Breast epithelium (tissue), 4 donors: ENCODE measurements around the gene SNRNP200. TPM values are rescaled to one million over a fixed set of nuclear protein-coding genes. Genes with fewer than 3 reads are reported as not detected.

Source experiments
- DNase-seq, 2 donors: peaks; one replicate each; pipeline ENCODE4 v3.0.0-alpha.2; 2019; ENCODE audit warnings: low spot score in 2 of 2
- H3K27ac ChIP-seq, 2 donors: fragments of 200-600 bp; sonication (generic) in 1 of 2; one replicate each; pipeline ENCODE4 v1.5.1; 2016 to 2019; ENCODE audit warnings: mild to moderate bottlenecking in 1 of 2
- H3K27me3 ChIP-seq, 2 donors: fragments of 200-600 bp; sonication (generic) in 1 of 2; one replicate each; pipeline versions ENCODE4 v1.5.1 to v1.6.0; 2017 to 2019; ENCODE audit warnings: control low read depth in 1 of 2, mild to moderate bottlenecking in 1 of 2
- H3K36me3 ChIP-seq: fragments of 200-600 bp; one replicate; pipeline ENCODE4 v1.5.1; 2019
- H3K4me1 ChIP-seq, 2 donors: fragments of 200-600 bp; sonication (generic); one replicate each; pipeline ENCODE4 v1.5.1; 2016 to 2019; ENCODE audit warnings: control low read depth in 1 of 2
- H3K4me3 ChIP-seq, 3 donors: fragments of 200-600 bp; sonication (generic); 1 replicate in 2 of 3; 2 replicates in 1 of 3; pipeline ENCODE4 v1.5.1; 2016 to 2019; ENCODE audit warnings: mild to moderate bottlenecking in 3 of 3, moderate library complexity in 2 of 3
- H3K9me3 ChIP-seq, 2 donors: fragments of 200-600 bp; sonication (generic) in 1 of 2; one replicate each; pipeline ENCODE4 v1.5.1; 2016 to 2019; ENCODE audit warnings: control low read depth in 1 of 2
- CTCF ChIP-seq, 3 donors: fragments of 450-650 bp; IDR thresholded peaks; one replicate each; pipeline ENCODE4 v1.5.1; 2016 to 2017; ENCODE audit warnings: antibody characterized with exemption in 3 of 3, mild to moderate bottlenecking in 3 of 3, moderate library complexity in 3 of 3
- POLR2A ChIP-seq: fragments of 450-650 bp; IDR thresholded peaks from one replicate; pipeline ENCODE4 v1.6.1; 2016; ENCODE audit warnings: antibody characterized with exemption, mild to moderate bottlenecking, moderate library complexity
- POLR2AphosphoS5 ChIP-seq, 3 donors: sonication (generic); formaldehyde crosslinking; IDR thresholded peaks; one replicate each; pipeline ENCODE4 v1.6.1; 2017; ENCODE audit warnings: antibody characterized with exemption in 3 of 3
- intact Hi-C: fragments of 100-400 bp; cut with DNase I; formaldehyde crosslinking; loops from one replicate; pipeline ENCODE4 v1.15.1; 2023; ENCODE audit warnings: low total_unique reads
- total RNA-seq, 3 donors: library from RNA; depleted of rRNA; stranded (reverse); fragments of >200 nt; gene quantifications; one replicate each; pipeline ENCODE4 v1.1.0, GENCODE V29; 2016

Gene SNRNP200
- total RNA-seq, 3 donors from 2014 or later, result 99.4 to 111 (median 109) TPM

- TF ChIP-seq POLR2A (no peak), CTCF (IDR thresholded peaks at IDR 0.05) (no peak), POLR2AphosphoS5 (IDR thresholded peaks at IDR 0.05) (no peak)
- Histone ChIP-seq H3K4me1 (no peaks in the 10 kb centered on the region), H3K9me3 (no peaks in the 10 kb centered on the region), H3K36me3 (peaks cover 64% of the 10 kb centered on the region), H3K27ac (no peak overlapping the region), H3K4me3 (no peak overlapping the region), H3K27me3 (no peaks in the 10 kb centered on the region)
- intact Hi-C loops, result no loop called here
- DNase-seq, result no peak
These were observed 18.0 kb downstream of the SNRNP200 start for GRCh38 chr2:96287273-96287856.

- Histone ChIP-seq H3K36me3 (peaks cover 26% of the 10 kb centered on the region), H3K27ac (no peak overlapping the region), H3K4me3 (no peak overlapping the region), H3K4me1 (no peaks in the 10 kb centered on the region), H3K27me3 (no peaks in the 10 kb centered on the region), H3K9me3 (no peaks in the 10 kb centered on the region)
- DNase-seq, result no peak
- TF ChIP-seq POLR2AphosphoS5 (IDR thresholded peaks at IDR 0.05) (no peak), POLR2A (no peak), CTCF (IDR thresholded peaks at IDR 0.05) (no peak)
- intact Hi-C loops, result no loop called here
These were observed 28.4 kb downstream of the SNRNP200 start for GRCh38 chr2:96276787-96277499.

- Histone ChIP-seq H3K27ac (no peak overlapping the region), H3K4me1 (no peaks in the 10 kb centered on the region), H3K9me3 (no peaks in the 10 kb centered on the region), H3K36me3 (peaks cover 20% of the 10 kb centered on the region), H3K27me3 (no peaks in the 10 kb centered on the region), H3K4me3 (no peak overlapping the region)
- TF ChIP-seq POLR2A (no peak), POLR2AphosphoS5 (IDR thresholded peaks at IDR 0.05) (no peak), CTCF (IDR thresholded peaks at IDR 0.05) (no peak)
- intact Hi-C loops, result no loop called here
- no peak for DNase-seq
These were observed 30.8 kb downstream of the SNRNP200 start for GRCh38 chr2:96274355-96275056.

GRCh38 chr2:96273763-96274162 is 31.6 kb downstream of the SNRNP200 start:
- no peak for TF ChIP-seq CTCF (IDR thresholded peaks at IDR 0.05)
- TF ChIP-seq POLR2AphosphoS5 (IDR thresholded peaks at IDR 0.05), result no peak
- TF ChIP-seq POLR2A, result no peak
- H3K4me1 ChIP-seq, result no peaks in the 10 kb centered on the region
- H3K27me3 ChIP-seq, result no peaks in the 10 kb centered on the region
- peaks cover 20% of the 10 kb centered on the region for H3K36me3 ChIP-seq
- H3K27ac ChIP-seq, result no peak overlapping the region
- intact Hi-C loops, result no loop called here
- H3K9me3 ChIP-seq, result no peaks in the 10 kb centered on the region
- DNase-seq, result no peak
- no peak overlapping the region for H3K4me3 ChIP-seq

GRCh38 chr2:96271995-96272394 is 33.4 kb downstream of the SNRNP200 start:
- peaks cover 3% of the 10 kb centered on the region for H3K36me3 ChIP-seq
- intact Hi-C loops, result no loop called here
- DNase-seq, result no peak
- no peak overlapping the region for H3K4me3 ChIP-seq
- no peak overlapping the region for H3K27ac ChIP-seq
- H3K9me3 ChIP-seq, result no peaks in the 10 kb centered on the region
- TF ChIP-seq CTCF (IDR thresholded peaks at IDR 0.05), result no peak
- no peak for TF ChIP-seq POLR2A
- no peak for TF ChIP-seq POLR2AphosphoS5 (IDR thresholded peaks at IDR 0.05)
- no peaks in the 10 kb centered on the region for H3K27me3 ChIP-seq
- peaks cover 4 to 5% of the 10 kb centered on the region in 2 donors for H3K4me1 ChIP-seq
